Central memory CD8-positive, alpha-beta T cell (primary cell): Measurements from ENCODE around the gene RTN1.
A peak's percentile ranks its signal among the peaks of the same experiment; 100 is the strongest.

Experiments
- ATAC-seq: fragments of 150-1000 bp; cut with Tn5 transposase; replicated peaks from 2 replicates; pipeline ENCODE4 v1.10.0; 2022; ENCODE audit warnings: mild to moderate bottlenecking, moderate FRiP score, moderate number of reproducible peaks; ENCODE audit not compliant: poor library complexity, severe bottlenecking; ENCODE audit errors: extremely low read depth
- DNase-seq, 2 donors: peaks; one replicate each; pipeline ENCODE4 v3.0.0; 2021; ENCODE audit warnings: low spot score in 2 of 2
- H3K27ac Mint-ChIP-seq: one replicate; pipeline ENCODE4 v1.8.0; 2022; ENCODE audit warnings: low read depth, mild to moderate bottlenecking, moderate library complexity, mixed read lengths
- H3K27me3 Mint-ChIP-seq: one replicate; pipeline ENCODE4 v1.8.0; 2022; ENCODE audit warnings: mixed read lengths
- H3K36me3 Mint-ChIP-seq: one replicate; pipeline ENCODE4 v1.8.0; 2022; ENCODE audit warnings: mild to moderate bottlenecking, moderate library complexity, mixed read lengths; ENCODE audit not compliant: insufficient read depth
- H3K4me1 Mint-ChIP-seq: one replicate; pipeline ENCODE4 v1.8.0; 2022; ENCODE audit warnings: mixed read lengths
- H3K4me3 Mint-ChIP-seq: one replicate; pipeline ENCODE4 v1.8.0; 2022; ENCODE audit warnings: mild to moderate bottlenecking, moderate library complexity, mixed read lengths
- H3K9me3 Mint-ChIP-seq: one replicate; pipeline ENCODE4 v1.8.0; 2022; ENCODE audit warnings: mixed read lengths

RTN1 gene

GRCh38 chr14:59870277-59871165, at the start of gene RTN1:
Gene RTN1, minus strand, starts transcription at chr14:59870776. Its CDS starts 146 bp downstream, at chr14:59870630.
- DNase-seq = no peak
- peaks cover 55% of the 10 kb centered on the region for H3K27me3 Mint-ChIP-seq
- no peaks in the 10 kb centered on the region for H3K36me3 Mint-ChIP-seq
- no peak within 1 kb of the TSS for H3K27ac Mint-ChIP-seq
- peaks cover 6% of the 10 kb centered on the region for H3K9me3 Mint-ChIP-seq
- H3K4me3 Mint-ChIP-seq = peak within 1 kb of the TSS; percentile 77
- peaks cover 6% of the 10 kb centered on the region for H3K4me1 Mint-ChIP-seq
- peak; percentile 14 for ATAC-seq

DNA sequence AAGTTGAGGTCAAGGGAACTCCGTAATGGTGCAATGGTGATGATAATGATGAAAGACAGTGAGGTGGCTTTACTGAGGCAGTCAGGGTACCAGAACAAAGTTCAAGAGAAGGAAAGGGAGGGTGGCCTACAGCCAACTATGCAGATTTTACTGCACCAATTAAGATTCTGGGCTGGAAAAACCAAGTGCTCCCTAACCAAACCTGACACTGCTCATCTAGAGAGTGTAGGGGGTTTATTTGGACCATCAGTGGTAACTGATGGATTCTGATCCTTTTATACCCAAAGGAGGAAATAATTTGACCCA, 49.8 kb upstream of the RTN1 start:
- Mint-ChIP-seq H3K27me3 (peaks cover 40% of the 10 kb centered on the region), H3K27ac (no peak overlapping the region), H3K4me1 (no peaks in the 10 kb centered on the region), H3K9me3 (no peaks in the 10 kb centered on the region), H3K4me3 (peak overlapping the region; percentile 27), H3K36me3 (no peaks in the 10 kb centered on the region)
- ATAC-seq (no peak), DNase-seq (no peak)

GRCh38 chr14:59919570-59920377, 49.2 kb upstream of the RTN1 start, which contains the start of gene LRRC9:
Gene LRRC9, plus strand, starts transcription at chr14:59920144.
- H3K9me3 Mint-ChIP-seq = no peaks in the 10 kb centered on the region
- DNase-seq (no peak), ATAC-seq (no peak)
- peak within 1 kb of the TSS; percentile 53 for H3K4me3 Mint-ChIP-seq
- no peaks in the 10 kb centered on the region for H3K36me3 Mint-ChIP-seq
- peaks cover 45% of the 10 kb centered on the region for H3K27me3 Mint-ChIP-seq
- no peaks in the 10 kb centered on the region for H3K4me1 Mint-ChIP-seq
- no peak within 1 kb of the TSS for H3K27ac Mint-ChIP-seq

- Mint-ChIP-seq H3K27me3 (peaks cover 45% of the 10 kb centered on the region), H3K4me3 (peak overlapping the region; percentile 53), H3K9me3 (no peaks in the 10 kb centered on the region), H3K4me1 (no peaks in the 10 kb centered on the region), H3K36me3 (no peaks in the 10 kb centered on the region), H3K27ac (no peak overlapping the region)
- no peak for ATAC-seq
- no peak for DNase-seq
These were observed 48.4 kb upstream of the RTN1 start for GRCh38 chr14:59918824-59919569.

- Mint-ChIP-seq H3K36me3 (no peaks in the 10 kb centered on the region), H3K27ac (no peak overlapping the region)
These were observed 42.6 kb upstream of the RTN1 start for GRCh38 chr14:59913187-59913586.

DNA sequence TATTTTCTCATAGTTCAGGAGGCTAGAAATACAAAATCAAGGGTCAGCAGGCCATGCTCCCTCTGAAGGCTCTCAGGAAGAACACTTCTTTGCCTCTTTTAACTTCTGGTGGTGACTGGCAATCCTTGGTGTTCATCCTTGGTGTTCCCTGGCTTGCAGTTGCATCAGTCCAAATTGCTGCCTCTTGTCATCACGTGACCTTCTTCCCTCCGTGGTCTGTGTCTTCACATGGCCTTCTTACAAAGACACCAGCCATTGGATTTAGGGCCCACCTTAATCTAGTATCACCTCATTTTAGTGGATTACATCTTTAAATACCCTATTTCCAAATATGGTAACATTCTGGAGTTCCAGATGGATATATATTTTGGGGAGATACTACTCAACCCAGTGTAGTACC, 41.9 kb upstream of the RTN1 start:
- peaks cover 37% of the 10 kb centered on the region for H3K27me3 Mint-ChIP-seq
- H3K36me3 Mint-ChIP-seq = no peaks in the 10 kb centered on the region

More at GRCh38 chr14:59913187-59913586, 42.6 kb upstream of the RTN1 start:
- H3K4me1 Mint-ChIP-seq = no peaks in the 10 kb centered on the region
- no peaks in the 10 kb centered on the region for H3K9me3 Mint-ChIP-seq
- H3K27me3 Mint-ChIP-seq = peaks cover 37% of the 10 kb centered on the region
- no peak for ATAC-seq
- no peak for DNase-seq
- H3K4me3 Mint-ChIP-seq = no peak overlapping the region

GRCh38 chr14:59905188-59905587, 34.6 kb upstream of the RTN1 start:
- H3K36me3 Mint-ChIP-seq = no peaks in the 10 kb centered on the region
- DNase-seq = no peak
- H3K4me3 Mint-ChIP-seq = no peak overlapping the region
- H3K27ac Mint-ChIP-seq = no peak overlapping the region
- H3K4me1 Mint-ChIP-seq = no peaks in the 10 kb centered on the region
- no peak for ATAC-seq
- peaks cover 17% of the 10 kb centered on the region for H3K27me3 Mint-ChIP-seq
- no peaks in the 10 kb centered on the region for H3K9me3 Mint-ChIP-seq

More for the DNA sequence above, 41.9 kb upstream of the RTN1 start:
- no peaks in the 10 kb centered on the region for H3K9me3 Mint-ChIP-seq
- H3K27ac Mint-ChIP-seq = no peak overlapping the region
- no peak overlapping the region for H3K4me3 Mint-ChIP-seq
- DNase-seq (no peak), ATAC-seq (no peak)
- H3K4me1 Mint-ChIP-seq = no peaks in the 10 kb centered on the region

DNA sequence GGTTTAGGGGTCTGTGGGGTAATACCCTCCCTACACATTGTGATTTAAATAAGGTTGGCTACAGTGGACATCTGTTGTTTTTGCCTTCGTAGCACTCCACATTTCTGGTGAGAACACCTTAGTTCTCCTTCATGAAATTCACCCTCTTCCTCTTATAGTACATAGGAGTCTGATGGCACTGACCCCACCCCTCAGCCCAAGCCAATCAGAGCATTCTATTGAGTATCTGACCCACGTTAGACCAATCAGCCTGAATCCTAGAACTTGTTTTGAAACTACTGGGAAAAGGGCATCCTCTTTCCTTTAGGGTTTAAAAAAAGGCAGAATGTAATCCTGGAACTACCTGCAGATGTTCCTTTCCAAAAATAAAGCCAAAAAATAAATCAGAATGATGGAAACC, 33.6 kb upstream of the RTN1 start:
- Mint-ChIP-seq H3K27ac (no peak overlapping the region), H3K36me3 (no peaks in the 10 kb centered on the region), H3K4me3 (no peak overlapping the region), H3K9me3 (no peaks in the 10 kb centered on the region), H3K27me3 (peaks cover 21% of the 10 kb centered on the region), H3K4me1 (no peaks in the 10 kb centered on the region)
- DNase-seq = no peak
- no peak for ATAC-seq

DNA sequence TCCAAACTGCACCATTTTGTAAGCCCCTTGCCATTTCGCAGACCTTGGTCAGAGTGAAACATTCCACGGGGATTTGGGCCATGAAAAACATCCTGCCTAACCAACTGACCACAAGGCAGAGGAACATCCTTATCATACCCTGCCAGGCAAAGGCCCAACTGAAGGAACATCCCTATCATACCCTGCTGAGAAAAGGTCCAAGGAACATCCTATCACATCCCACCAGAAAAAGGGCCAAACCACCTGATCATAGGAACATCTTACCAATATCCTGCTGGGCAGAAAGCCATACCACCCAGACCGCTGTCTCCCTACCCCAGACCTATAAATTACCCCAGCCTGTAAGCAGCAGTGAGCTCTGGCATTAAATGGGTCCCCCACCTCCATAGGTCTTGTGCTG, 30.0 kb upstream of the RTN1 start:
- Mint-ChIP-seq H3K4me3 (no peak overlapping the region), H3K27ac (no peak overlapping the region), H3K9me3 (no peaks in the 10 kb centered on the region), H3K27me3 (peaks cover 35% of the 10 kb centered on the region), H3K36me3 (no peaks in the 10 kb centered on the region), H3K4me1 (no peaks in the 10 kb centered on the region)
- DNase-seq (no peak), ATAC-seq (no peak)

DNA sequence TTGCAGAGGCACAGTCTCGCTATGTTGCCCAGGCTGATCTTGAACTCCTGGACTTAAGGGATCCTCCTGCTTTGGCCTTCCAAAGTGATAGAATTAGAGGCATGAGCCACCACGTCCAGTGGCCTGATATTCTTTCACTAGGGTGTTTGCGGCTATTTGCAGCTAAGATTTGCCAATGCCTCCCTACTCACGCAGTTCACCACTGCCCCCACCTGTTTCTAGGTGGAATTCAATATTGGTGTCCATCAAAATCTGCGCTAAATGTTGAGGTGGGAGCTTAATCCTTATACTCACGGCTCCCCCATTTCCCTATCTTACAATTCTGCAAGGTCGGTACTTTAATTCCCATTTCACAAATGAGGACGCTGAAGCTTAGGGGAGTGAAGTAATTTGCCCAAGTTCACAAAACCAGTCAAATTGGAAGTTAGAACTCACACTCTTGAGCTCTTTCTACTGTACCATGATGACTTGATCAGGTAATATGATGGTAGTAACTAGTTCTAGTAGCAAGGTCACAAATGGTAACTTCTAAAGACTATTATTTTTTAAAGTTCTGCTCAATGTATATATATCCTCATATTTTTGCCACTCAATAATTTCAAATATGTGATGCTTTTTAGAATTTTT, 27.3 kb upstream of the RTN1 start:
- no peak overlapping the region for H3K4me3 Mint-ChIP-seq
- peaks cover 43% of the 10 kb centered on the region for H3K27me3 Mint-ChIP-seq
- H3K4me1 Mint-ChIP-seq = no peaks in the 10 kb centered on the region
- H3K9me3 Mint-ChIP-seq = no peaks in the 10 kb centered on the region
- H3K36me3 Mint-ChIP-seq = no peaks in the 10 kb centered on the region
- no peak for DNase-seq
- no peak overlapping the region for H3K27ac Mint-ChIP-seq
- no peak for ATAC-seq

GRCh38 chr14:59895721-59896120, 25.1 kb upstream of the RTN1 start:
- ATAC-seq (no peak), DNase-seq (no peak)
- no peak overlapping the region for H3K4me3 Mint-ChIP-seq
- H3K36me3 Mint-ChIP-seq = no peaks in the 10 kb centered on the region
- H3K27me3 Mint-ChIP-seq = peaks cover 38% of the 10 kb centered on the region
- no peaks in the 10 kb centered on the region for H3K9me3 Mint-ChIP-seq
- H3K27ac Mint-ChIP-seq = no peak overlapping the region
- H3K4me1 Mint-ChIP-seq = no peaks in the 10 kb centered on the region

DNA sequence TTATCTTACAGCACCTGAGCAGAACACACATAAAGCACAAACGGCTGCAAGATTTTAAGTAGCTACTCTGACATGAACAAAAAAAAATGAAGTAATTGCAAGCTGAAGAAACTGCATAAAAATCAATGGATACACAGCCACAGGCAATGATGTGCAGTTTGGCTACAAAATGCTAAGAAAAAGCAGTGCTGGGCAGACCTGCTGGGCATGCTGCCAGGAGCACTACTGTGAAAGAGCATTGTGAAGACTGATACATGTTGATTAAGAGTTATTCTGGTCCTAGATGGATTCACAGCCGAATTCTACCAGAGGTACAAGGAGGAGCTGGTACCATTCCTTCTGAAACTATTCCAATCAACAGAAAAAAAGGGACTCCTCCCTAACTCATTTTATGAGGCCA, 20.1 kb upstream of the RTN1 start:
- H3K27me3 Mint-ChIP-seq = peaks cover 35% of the 10 kb centered on the region

More for the DNA sequence above, 20.1 kb upstream of the RTN1 start:
- DNase-seq (no peak), ATAC-seq (no peak)
- no peaks in the 10 kb centered on the region for H3K4me1 Mint-ChIP-seq
- no peaks in the 10 kb centered on the region for H3K9me3 Mint-ChIP-seq
- no peak overlapping the region for H3K4me3 Mint-ChIP-seq
- no peaks in the 10 kb centered on the region for H3K36me3 Mint-ChIP-seq
- no peak overlapping the region for H3K27ac Mint-ChIP-seq
